K562 (cell line): ENCODE data around the gene GATA5. TPM values are rescaled to one million over a fixed set of nuclear protein-coding genes. Genes with fewer than 3 reads are reported as not detected.

ENCODE experiments used
- CBFA2T2 ChIP-seq: fragments of 450-650 bp; conservative IDR thresholded peaks from 2 replicates; pipeline ENCODE4 v1.6.1; 2017; ENCODE audit warnings: mild to moderate bottlenecking
- ELF4 ChIP-seq: fragments of 450-650 bp; formaldehyde crosslinking; IDR thresholded peaks from 2 replicates; pipeline ENCODE4 v1.4.0; 2022; ENCODE audit warnings: missing genetic modification characterization
- NFE2L1 ChIP-seq: fragments of 450-650 bp; IDR thresholded peaks from 2 replicates; pipeline ENCODE4 v1.6.1; 2016; ENCODE audit warnings: missing genetic modification characterization, low read depth, mild to moderate bottlenecking, missing compliant biosample characterization, moderate library complexity, borderline replicate concordance
- PCBP1 ChIP-seq: fragments of 200-400 bp; formaldehyde crosslinking; IDR thresholded peaks from 2 replicates; pipeline ENCODE4 v1.6.1; 2018; ENCODE audit warnings: mild to moderate bottlenecking, low read depth, low read length; ENCODE audit not compliant: poor library complexity, severe bottlenecking
- TCF7L2 ChIP-seq: fragments of 150-350 bp; IDR thresholded peaks from 2 replicates; pipeline ENCODE4 v1.6.1; 2016; ENCODE audit warnings: low read depth, mild to moderate bottlenecking, low read length, moderate library complexity
- THAP12 ChIP-seq: fragments of 250-450 bp; sonication (Bioruptor Pico); IDR thresholded peaks from 2 replicates; pipeline ENCODE4 v1.9.0; 2021; ENCODE audit warnings: mild to moderate bottlenecking, inconsistent platforms
- polyA plus RNA-seq, 8 experiments: library from polyadenylated mRNA; depleted of rRNA in 4 of 8; stranded (reverse) in 5 of 8; unstranded in 3 of 8; fragments of >200 nt; fragmentation: Nextera tagmentation in 2 of 8; fragmentation: Illumina TruSeq in 1 of 8; extraction: Ambion mirVana in 2 of 8; extraction: Trizol in 1 of 8; gene quantifications; 2 replicates each; pipeline versions ENCODE4 v1.2.1 to v1.2.3, GENCODE V29; 2011 to 2014; ENCODE audit warnings: inconsistent platforms in 1 of 8, missing spikeins in 1 of 8
- total RNA-seq, 7 experiments: library from RNA; depleted of rRNA in 6 of 7; stranded (reverse); fragments of >200 nt in 6 of 7; fragmentation: Illumina TruSeq in 2 of 7; extraction: Trizol in 2 of 7; gene quantifications; 2 replicates each; pipeline versions ENCODE4 v1.2.1 to v1.2.3, GENCODE V29; 2011 to 2021; ENCODE audit warnings: low replicate concordance in 1 of 7

Gene GATA5
- total and polyA plus RNA-seq, 9 of the 15 experiments (the other 6 are each of a cell fraction or from before 2014, with no cell fraction given): 0.09 to 0.57 (median 0.20) TPM; not detected in 3

GRCh38 chr20:62429455-62430310, 46.1 kb downstream of the GATA5 start (continued):
- TF ChIP-seq THAP12 (CRISPR knock-in tag) (no peak), TCF7L2 (no peak), CBFA2T2 (no peak), ELF4 (CRISPR knock-in tag) (no peak), NFE2L1 (tag) (no peak), PCBP1 (no peak)
